ENCODE measurements around the gene COL27A1. TPM values are rescaled to one million over a fixed set of nuclear protein-coding genes. Genes with fewer than 3 reads are reported as not detected.

COL27A1 gene
- total RNA-seq, 4 donors from 2014 or later: 1.0 to 5.7 (median 3.3) TPM

- no peak for TF ChIP-seq EP300 (IDR thresholded peaks at IDR 0.05)
- TF ChIP-seq POLR2AphosphoS5 (IDR thresholded peaks at IDR 0.05): no peak
- Histone ChIP-seq H3K27ac (no peak overlapping the region), H3K4me3 (no peak overlapping the region), H3K27me3 (no peaks in the 10 kb centered on the region), H3K36me3 (peaks cover 0 to 99% of the 10 kb centered on the region in 2 donors), H3K4me1 (peaks cover 0 to 26% (median 6%) of the 10 kb centered on the region in 3 donors), H3K9me3 (no peaks in the 10 kb centered on the region)
- 70% methylated on average over 4 of the region's 15 CpGs; no CpG with 5 or more reads in 1 of the 2 donors for WGBS, 2 donors (ENCODE audit: low coverage in 1 of 2)
- ATAC-seq: no peak
Measured at GRCh38 chr9:114347675-114348074, 192.3 kb downstream of the COL27A1 start.

- no peak for ATAC-seq
- Histone ChIP-seq H3K27ac (peak overlapping the region in 3 of 4 donors; percentile 69 to 79 (median 71)), H3K4me3 (no peak overlapping the region), H3K27me3 (no peaks in the 10 kb centered on the region), H3K9me3 (no peaks in the 10 kb centered on the region), H3K4me1 (peaks cover 0 to 26% (median 6%) of the 10 kb centered on the region in 3 donors), H3K36me3 (peaks cover 0 to 99% of the 10 kb centered on the region in 2 donors)
- TF ChIP-seq CTCF (IDR thresholded peaks at IDR 0.05) (no peak), POLR2AphosphoS5 (IDR thresholded peaks at IDR 0.05) (no peak), EP300 (IDR thresholded peaks at IDR 0.05) (no peak), POLR2A (IDR thresholded peaks at IDR 0.05) (no peak)
- 0 to 83% methylated on average over 1 of the region's 12 CpGs for WGBS, 2 donors (ENCODE audit: low coverage in 1 of 2)
Measured at GRCh38 chr9:114348261-114348905, 193.0 kb downstream of the COL27A1 start.

GRCh38 chr9:114348906-114349482 is 193.7 kb downstream of the COL27A1 start:
- no peaks in the 10 kb centered on the region for H3K9me3 ChIP-seq
- no peaks in the 10 kb centered on the region for H3K27me3 ChIP-seq
- peak overlapping the region; percentile 39 to 79 (median 70) for H3K27ac ChIP-seq
- peaks cover 0 to 98% of the 10 kb centered on the region in 2 donors for H3K36me3 ChIP-seq
- peak; percentile 86 for ATAC-seq
- H3K4me3 ChIP-seq: no peak overlapping the region
- 5 to 6% methylated on average over 2 to 6 of the region's 9 CpGs for WGBS, 2 donors (ENCODE audit: low coverage in 1 of 2)
- peak; percentile 45 for TF ChIP-seq POLR2AphosphoS5 (IDR thresholded peaks at IDR 0.05)
- no peak for TF ChIP-seq POLR2A (IDR thresholded peaks at IDR 0.05)
- peaks cover 0 to 26% (median 6%) of the 10 kb centered on the region in 3 donors for H3K4me1 ChIP-seq

- Histone ChIP-seq H3K9me3 (no peaks in the 10 kb centered on the region), H3K27ac (peak overlapping the region in 3 of 4 donors; percentile 69 to 79 (median 71)), H3K4me3 (no peak overlapping the region), H3K36me3 (peaks cover 0 to 97% of the 10 kb centered on the region in 2 donors), H3K4me1 (peaks cover 0 to 26% (median 6%) of the 10 kb centered on the region in 3 donors), H3K27me3 (no peaks in the 10 kb centered on the region)
- 69 to 86% methylated on average over 3 to 5 of the region's 10 CpGs for WGBS, 2 donors (ENCODE audit: low coverage in 1 of 2)
- ATAC-seq: peak; percentile 7
- TF ChIP-seq EP300 (IDR thresholded peaks at IDR 0.05) (no peak), CTCF (IDR thresholded peaks at IDR 0.05) (no peak), POLR2AphosphoS5 (IDR thresholded peaks at IDR 0.05) (no peak), POLR2A (IDR thresholded peaks at IDR 0.05) (no peak)
Measured at GRCh38 chr9:114349713-114350480, 194.6 kb downstream of the COL27A1 start.

GRCh38 chr9:114350636-114351401 is 195.5 kb downstream of the COL27A1 start:
- no peak for ATAC-seq
- peak overlapping the region in 1 of 4 donors; percentile 69 for H3K27ac ChIP-seq
- TF ChIP-seq POLR2AphosphoS5 (IDR thresholded peaks at IDR 0.05): no peak
- TF ChIP-seq CTCF (IDR thresholded peaks at IDR 0.05): no peak
- TF ChIP-seq EP300 (IDR thresholded peaks at IDR 0.05): no peak
- no peak for TF ChIP-seq POLR2A (IDR thresholded peaks at IDR 0.05)

More at GRCh38 chr9:114350636-114351401, 195.5 kb downstream of the COL27A1 start:
- no peak overlapping the region for H3K4me3 ChIP-seq
- peaks cover 0 to 26% (median 6%) of the 10 kb centered on the region in 3 donors for H3K4me1 ChIP-seq
- 82 to 93% methylated on average over 5 to 7 of the region's 16 CpGs for WGBS, 2 donors (ENCODE audit: low coverage in 1 of 2)
- H3K36me3 ChIP-seq: peaks cover 0 to 97% of the 10 kb centered on the region in 2 donors
- no peaks in the 10 kb centered on the region for H3K9me3 ChIP-seq
- H3K27me3 ChIP-seq: no peaks in the 10 kb centered on the region
